GM12865 (cell line): Measurements from ENCODE around the gene PLXNC1.

ENCODE experiments used
- DNase-seq: peaks from one replicate; pipeline ENCODE4 v3.0.0; 2010; ENCODE audit warnings: low read depth
- H3K4me3 ChIP-seq: 2 replicates; pipeline ENCODE4 v1.5.1; 2011; ENCODE audit warnings: mild to moderate bottlenecking, low read depth, low read length, control low read depth
- CTCF ChIP-seq: IDR thresholded peaks from 2 replicates; pipeline ENCODE4 v1.5.1; 2011; ENCODE audit warnings: low read length, control low read depth, low read depth, inconsistent platforms; ENCODE audit not compliant: insufficient read depth; ENCODE audit errors: missing control alignments

PLXNC1 gene

GRCh38 chr12:94116191-94116590 lies 32.2 kb upstream of the PLXNC1 start:
- TF ChIP-seq CTCF: no peak
- no peak overlapping the region for H3K4me3 ChIP-seq
- DNase-seq: no peak

- TF ChIP-seq CTCF: no peak
- DNase-seq: no peak
- H3K4me3 ChIP-seq: no peak overlapping the region
Observed at GRCh38 chr12:94121886-94122285, 26.5 kb upstream of the PLXNC1 start.

GRCh38 chr12:94122591-94122990 lies 25.8 kb upstream of the PLXNC1 start:
- TF ChIP-seq CTCF: no peak
- no peak for DNase-seq

GRCh38 chr12:94123127-94123526 lies 25.2 kb upstream of the PLXNC1 start:
- no peak for TF ChIP-seq CTCF
- H3K4me3 ChIP-seq: no peak overlapping the region

More at GRCh38 chr12:94122591-94122990, 25.8 kb upstream of the PLXNC1 start:
- no peak overlapping the region for H3K4me3 ChIP-seq

GRCh38 chr12:94126067-94126466 lies 22.3 kb upstream of the PLXNC1 start:
- no peak for DNase-seq
- no peak for TF ChIP-seq CTCF
- H3K4me3 ChIP-seq: no peak overlapping the region

More at GRCh38 chr12:94123127-94123526, 25.2 kb upstream of the PLXNC1 start:
- DNase-seq: peak; percentile 32

- no peak for DNase-seq
- H3K4me3 ChIP-seq: no peak overlapping the region
- TF ChIP-seq CTCF: no peak
Observed at GRCh38 chr12:94127239-94128131, 20.9 kb upstream of the PLXNC1 start.
